ENCODE data around the gene WNT7A.

WNT7A gene

DNA sequence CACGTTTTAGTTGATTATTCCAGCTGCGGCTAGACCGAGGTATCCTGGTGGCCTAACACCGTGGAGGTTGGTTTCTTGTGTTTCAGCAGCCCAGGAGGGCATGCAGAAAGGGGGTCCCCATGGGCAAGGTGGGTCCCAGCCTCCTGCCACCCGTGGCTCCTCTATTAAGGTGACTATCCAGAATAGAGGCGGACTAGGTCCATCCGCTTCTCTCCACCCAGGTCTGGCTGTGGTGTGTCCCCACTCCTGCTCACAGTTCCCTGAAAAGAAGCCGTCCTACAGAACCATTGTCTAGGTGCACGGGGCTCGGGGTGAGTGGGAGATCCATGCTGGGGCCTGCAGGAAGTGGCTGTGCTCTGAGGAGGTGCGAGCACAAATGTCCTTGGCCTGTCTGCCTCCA lies 81.5 kb downstream of the WNT7A start:
- no peaks in the 10 kb centered on the region for H3K4me1 Mint-ChIP-seq
- DNase-seq (ENCODE audit: low spot score in 2 of 2) (no peak), ATAC-seq (replicated peaks; ENCODE audit: extremely low read depth, poor library complexity, severe bottlenecking) (no peak)
- H3K27me3 Mint-ChIP-seq: peaks cover 32% of the 10 kb centered on the region
- no peak overlapping the region for H3K27ac Mint-ChIP-seq (ENCODE audit: low read depth)
- H3K36me3 Mint-ChIP-seq (ENCODE audit: insufficient read depth): no peaks in the 10 kb centered on the region
- H3K9me3 Mint-ChIP-seq: no peaks in the 10 kb centered on the region
- no peak overlapping the region for H3K4me3 Mint-ChIP-seq

- no peaks in the 10 kb centered on the region for H3K36me3 Mint-ChIP-seq (ENCODE audit: insufficient read depth)
- H3K27ac Mint-ChIP-seq (ENCODE audit: low read depth): no peak overlapping the region
- no peak overlapping the region for H3K4me3 Mint-ChIP-seq
- no peak for ATAC-seq (replicated peaks; ENCODE audit: extremely low read depth, poor library complexity, severe bottlenecking)
- DNase-seq (ENCODE audit: low spot score in 2 of 2): no peak
- peaks cover 33% of the 10 kb centered on the region for H3K27me3 Mint-ChIP-seq
- no peaks in the 10 kb centered on the region for H3K9me3 Mint-ChIP-seq
- H3K4me1 Mint-ChIP-seq: no peaks in the 10 kb centered on the region
Measured at GRCh38 chr3:13796701-13797460, 83.0 kb downstream of the WNT7A start.

- Mint-ChIP-seq H3K4me1 (no peaks in the 10 kb centered on the region), H3K27me3 (peaks cover 33% of the 10 kb centered on the region), H3K9me3 (no peaks in the 10 kb centered on the region), H3K4me3 (no peak overlapping the region), H3K27ac (ENCODE audit: low read depth) (no peak overlapping the region), H3K36me3 (ENCODE audit: insufficient read depth) (no peaks in the 10 kb centered on the region)
- ATAC-seq (replicated peaks; ENCODE audit: extremely low read depth, poor library complexity, severe bottlenecking) (no peak), DNase-seq (ENCODE audit: low spot score in 2 of 2) (no peak)
Measured at GRCh38 chr3:13795816-13796215, 84.1 kb downstream of the WNT7A start.

DNA sequence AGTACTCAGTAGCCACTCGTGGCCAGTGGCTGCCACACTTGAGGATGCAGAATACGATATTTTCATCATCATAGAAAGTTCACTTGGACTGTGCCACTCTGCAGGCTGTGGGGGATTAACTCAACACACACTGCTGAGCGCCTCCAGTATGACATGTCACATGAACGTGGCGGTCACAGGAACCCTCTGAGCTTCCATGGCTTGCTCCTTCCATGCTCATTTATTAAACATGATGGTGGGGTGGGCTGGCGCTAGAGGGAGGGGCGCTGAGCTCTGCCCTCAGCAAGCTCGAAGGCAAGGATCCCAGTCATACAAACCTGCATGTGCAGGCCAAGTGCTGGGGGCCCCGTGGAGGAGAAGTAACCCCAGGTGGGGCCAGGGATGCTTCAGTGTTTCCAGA lies 85.5 kb downstream of the WNT7A start:
- Mint-ChIP-seq H3K4me3 (no peak overlapping the region), H3K36me3 (ENCODE audit: insufficient read depth) (no peaks in the 10 kb centered on the region)

DNA sequence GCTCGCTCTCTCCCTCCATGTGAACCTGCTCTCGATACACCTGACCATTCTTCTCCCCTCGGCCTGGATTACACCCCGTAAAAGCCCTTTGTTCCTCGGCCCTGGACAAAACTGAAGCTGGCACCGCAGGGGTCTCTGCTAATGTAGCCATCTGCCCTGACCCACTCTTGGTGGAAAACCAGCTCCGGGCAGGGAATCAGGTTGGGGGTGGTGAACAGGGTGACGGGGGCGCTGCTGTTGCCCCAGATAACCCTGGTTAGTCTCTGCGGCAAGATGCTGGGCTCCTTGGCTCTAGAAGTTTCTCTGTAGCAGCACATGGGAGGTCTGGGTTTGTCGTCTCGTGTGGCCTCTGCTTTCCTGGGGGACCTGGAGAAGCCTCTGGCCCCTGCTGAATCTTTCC lies 86.4 kb downstream of the WNT7A start:
- peaks cover 39% of the 10 kb centered on the region for H3K27me3 Mint-ChIP-seq
- no peaks in the 10 kb centered on the region for H3K9me3 Mint-ChIP-seq
- DNase-seq (ENCODE audit: low spot score in 2 of 2): no peak
- no peaks in the 10 kb centered on the region for H3K4me1 Mint-ChIP-seq
- no peaks in the 10 kb centered on the region for H3K36me3 Mint-ChIP-seq (ENCODE audit: insufficient read depth)
- H3K27ac Mint-ChIP-seq (ENCODE audit: low read depth): no peak overlapping the region
- ATAC-seq (replicated peaks; ENCODE audit: extremely low read depth, poor library complexity, severe bottlenecking): no peak
- no peak overlapping the region for H3K4me3 Mint-ChIP-seq

More for the DNA sequence above, 85.5 kb downstream of the WNT7A start:
- peaks cover 33% of the 10 kb centered on the region for H3K27me3 Mint-ChIP-seq
- DNase-seq (ENCODE audit: low spot score in 2 of 2): no peak
- H3K27ac Mint-ChIP-seq (ENCODE audit: low read depth): no peak overlapping the region
- H3K4me1 Mint-ChIP-seq: no peaks in the 10 kb centered on the region
- ATAC-seq (replicated peaks; ENCODE audit: extremely low read depth, poor library complexity, severe bottlenecking): no peak
- H3K9me3 Mint-ChIP-seq: no peaks in the 10 kb centered on the region

- no peak for ATAC-seq (replicated peaks; ENCODE audit: extremely low read depth, poor library complexity, severe bottlenecking)
- H3K36me3 Mint-ChIP-seq (ENCODE audit: insufficient read depth): no peaks in the 10 kb centered on the region
- no peak overlapping the region for H3K4me3 Mint-ChIP-seq
- H3K4me1 Mint-ChIP-seq: no peaks in the 10 kb centered on the region
- no peaks in the 10 kb centered on the region for H3K9me3 Mint-ChIP-seq
- DNase-seq (ENCODE audit: low spot score in 2 of 2): no peak
- peaks cover 46% of the 10 kb centered on the region for H3K27me3 Mint-ChIP-seq
- no peak overlapping the region for H3K27ac Mint-ChIP-seq (ENCODE audit: low read depth)
Measured at GRCh38 chr3:13792512-13793371, 87.1 kb downstream of the WNT7A start.

- no peak for ATAC-seq (replicated peaks; ENCODE audit: extremely low read depth, poor library complexity, severe bottlenecking)
- DNase-seq (ENCODE audit: low spot score in 2 of 2): no peak
- no peaks in the 10 kb centered on the region for H3K9me3 Mint-ChIP-seq
- no peak overlapping the region for H3K4me3 Mint-ChIP-seq
- H3K27me3 Mint-ChIP-seq: peaks cover 47% of the 10 kb centered on the region
- no peaks in the 10 kb centered on the region for H3K4me1 Mint-ChIP-seq
- H3K27ac Mint-ChIP-seq (ENCODE audit: low read depth): no peak overlapping the region
- no peaks in the 10 kb centered on the region for H3K36me3 Mint-ChIP-seq (ENCODE audit: insufficient read depth)
Measured at GRCh38 chr3:13792051-13792490, 87.8 kb downstream of the WNT7A start.

GRCh38 chr3:13791198-13792050 lies 88.4 kb downstream of the WNT7A start:
- Mint-ChIP-seq H3K4me3 (no peak overlapping the region), H3K27me3 (peaks cover 47% of the 10 kb centered on the region), H3K4me1 (no peaks in the 10 kb centered on the region), H3K9me3 (no peaks in the 10 kb centered on the region), H3K36me3 (ENCODE audit: insufficient read depth) (no peaks in the 10 kb centered on the region), H3K27ac (ENCODE audit: low read depth) (no peak overlapping the region)
- DNase-seq (ENCODE audit: low spot score in 2 of 2): no peak
- ATAC-seq (replicated peaks; ENCODE audit: extremely low read depth, poor library complexity, severe bottlenecking): no peak

DNA sequence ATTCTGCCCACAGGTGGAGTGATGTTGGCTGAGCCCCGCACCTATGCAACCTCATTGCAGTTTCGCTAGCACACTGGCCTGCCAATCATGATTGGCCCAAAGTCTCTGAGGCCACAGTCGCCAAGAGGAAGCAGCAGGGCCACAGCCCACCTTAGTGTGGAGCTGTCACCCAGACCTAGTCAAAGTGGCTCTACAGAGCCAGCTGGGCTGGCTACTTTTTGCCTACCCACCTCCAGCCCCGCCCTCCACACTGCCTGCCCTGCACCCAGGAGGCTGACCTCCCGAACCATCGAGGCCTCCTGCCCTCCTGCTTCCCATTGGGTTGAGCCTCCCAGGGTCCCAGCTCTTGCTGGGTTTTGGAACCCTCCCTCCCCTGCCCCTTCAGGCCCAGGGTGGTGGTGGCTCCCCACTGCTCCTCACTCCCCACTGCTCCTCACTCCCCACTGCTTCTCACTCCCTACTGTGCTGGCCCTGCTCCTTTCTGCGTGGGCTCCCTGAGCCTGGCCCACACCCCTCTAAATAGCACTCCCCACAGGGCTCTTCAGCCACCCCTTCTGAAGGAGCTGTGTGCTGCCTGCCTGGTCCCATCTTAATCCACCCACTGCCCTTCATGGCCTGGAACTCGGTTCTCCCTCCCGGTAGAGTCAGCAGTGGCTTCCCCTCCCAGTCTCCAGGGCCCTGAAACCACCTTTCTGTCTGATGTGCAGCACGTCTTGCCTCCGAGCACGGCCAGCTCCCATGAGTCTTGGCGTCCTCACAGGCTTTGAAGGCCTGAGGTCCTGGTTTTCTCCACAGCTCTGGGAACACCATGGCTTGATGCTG lies 89.3 kb downstream of the WNT7A start:
- Mint-ChIP-seq H3K27me3 (peaks cover 43% of the 10 kb centered on the region), H3K36me3 (ENCODE audit: insufficient read depth) (no peaks in the 10 kb centered on the region), H3K4me1 (no peaks in the 10 kb centered on the region), H3K9me3 (no peaks in the 10 kb centered on the region), H3K27ac (ENCODE audit: low read depth) (no peak overlapping the region), H3K4me3 (no peak overlapping the region)
- no peak for DNase-seq (ENCODE audit: low spot score in 2 of 2)
- ATAC-seq (replicated peaks; ENCODE audit: extremely low read depth, poor library complexity, severe bottlenecking): no peak

DNA sequence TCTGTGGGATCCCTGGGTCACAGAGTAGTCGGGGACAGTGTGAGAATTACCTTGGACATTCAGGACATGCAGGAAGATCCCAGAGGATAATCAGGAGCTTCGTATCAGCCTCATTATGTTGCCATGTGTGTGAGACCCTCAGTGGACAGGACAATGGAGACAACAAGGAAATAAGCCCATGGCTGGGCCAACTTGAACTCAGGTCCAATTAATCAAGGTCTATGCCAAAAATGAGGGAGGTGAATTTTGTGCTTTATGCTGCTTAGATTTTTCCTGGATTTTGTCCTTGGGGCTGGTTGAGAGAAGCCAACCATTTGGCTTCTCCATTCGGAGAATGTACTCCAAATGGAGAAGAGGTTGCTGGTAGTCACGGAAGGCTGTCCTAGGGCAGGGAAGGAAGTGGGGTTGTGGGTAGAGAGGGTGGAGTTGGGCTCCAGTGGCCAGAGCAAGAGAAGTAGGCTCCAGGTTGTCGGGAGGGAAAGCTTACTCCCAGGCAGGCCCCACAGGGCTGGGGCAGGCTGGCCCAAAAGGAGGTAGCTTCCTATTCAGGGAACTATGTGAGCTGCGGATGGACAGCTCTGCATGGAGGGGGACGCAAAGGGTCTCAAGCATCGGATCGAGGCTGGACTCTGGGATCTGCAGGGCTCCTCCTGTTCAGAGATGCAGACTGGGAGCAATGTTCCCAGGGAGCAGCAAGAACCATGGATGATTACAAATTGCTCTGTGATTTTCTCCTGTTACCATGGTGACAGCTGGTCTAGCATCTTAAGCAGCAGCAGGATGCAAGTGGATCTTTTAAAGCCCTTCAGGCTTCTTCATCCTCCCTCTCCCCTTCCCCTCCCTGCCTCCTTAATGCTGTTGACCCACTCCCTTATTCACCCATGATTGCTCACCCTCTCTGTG lies 91.1 kb downstream of the WNT7A start:
- H3K4me3 Mint-ChIP-seq: no peak overlapping the region
- no peak overlapping the region for H3K27ac Mint-ChIP-seq (ENCODE audit: low read depth)
- H3K27me3 Mint-ChIP-seq: peaks cover 58% of the 10 kb centered on the region
- no peaks in the 10 kb centered on the region for H3K36me3 Mint-ChIP-seq (ENCODE audit: insufficient read depth)
- H3K9me3 Mint-ChIP-seq: no peaks in the 10 kb centered on the region
- DNase-seq (ENCODE audit: low spot score in 2 of 2): no peak
- H3K4me1 Mint-ChIP-seq: no peaks in the 10 kb centered on the region
- no peak for ATAC-seq (replicated peaks; ENCODE audit: extremely low read depth, poor library complexity, severe bottlenecking)

- no peak overlapping the region for H3K27ac Mint-ChIP-seq (ENCODE audit: low read depth)
- H3K27me3 Mint-ChIP-seq: peaks cover 58% of the 10 kb centered on the region
- H3K4me3 Mint-ChIP-seq: no peak overlapping the region
- H3K9me3 Mint-ChIP-seq: no peaks in the 10 kb centered on the region
- DNase-seq (ENCODE audit: low spot score in 2 of 2) (no peak), ATAC-seq (replicated peaks; ENCODE audit: extremely low read depth, poor library complexity, severe bottlenecking) (no peak)
- no peaks in the 10 kb centered on the region for H3K4me1 Mint-ChIP-seq
- no peaks in the 10 kb centered on the region for H3K36me3 Mint-ChIP-seq (ENCODE audit: insufficient read depth)
Measured at GRCh38 chr3:13787533-13788132, 92.2 kb downstream of the WNT7A start.
